NB4 (cell line): Measurements from ENCODE around the gene GALNT9.

Source experiments
- POLR2A ChIP-seq: IDR thresholded peaks from 2 replicates; pipeline ENCODE4 v1.6.1; 2011; ENCODE audit warnings: mild to moderate bottlenecking; ENCODE audit not compliant: insufficient read length; ENCODE audit errors: extremely low read depth
- TF ChIP-seq, protein P1 (sequence below): IDR thresholded peaks from one replicate; pipeline ENCODE4 v1.5.1; 2012; ENCODE audit warnings: low read depth, low read length
- TF ChIP-seq, protein P2 (sequence below): IDR thresholded peaks from 2 replicates; pipeline ENCODE4 v1.6.1; 2011; ENCODE audit warnings: low read depth, low read length

DNA sequence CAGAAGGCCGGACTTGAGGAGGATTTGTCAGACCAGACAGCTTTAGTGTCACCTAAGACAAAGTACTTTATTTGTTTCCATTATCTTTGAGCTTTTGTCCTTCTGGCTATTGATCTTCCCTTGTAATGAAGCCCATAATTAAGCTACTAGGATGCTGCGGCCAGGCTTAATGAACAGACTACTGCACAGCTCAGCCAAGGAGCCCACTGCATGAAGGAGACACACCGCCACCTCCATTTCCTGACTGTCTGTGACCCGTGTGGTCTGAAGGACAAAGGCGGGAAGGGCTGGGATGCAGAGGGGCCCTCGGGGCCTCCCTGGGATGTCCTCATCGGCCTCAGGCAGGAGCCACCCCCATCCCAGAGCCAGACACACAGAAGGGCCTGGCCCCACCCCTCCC is 31.0 kb upstream of the GALNT9 start:
- TF ChIP-seq, protein P1, sequence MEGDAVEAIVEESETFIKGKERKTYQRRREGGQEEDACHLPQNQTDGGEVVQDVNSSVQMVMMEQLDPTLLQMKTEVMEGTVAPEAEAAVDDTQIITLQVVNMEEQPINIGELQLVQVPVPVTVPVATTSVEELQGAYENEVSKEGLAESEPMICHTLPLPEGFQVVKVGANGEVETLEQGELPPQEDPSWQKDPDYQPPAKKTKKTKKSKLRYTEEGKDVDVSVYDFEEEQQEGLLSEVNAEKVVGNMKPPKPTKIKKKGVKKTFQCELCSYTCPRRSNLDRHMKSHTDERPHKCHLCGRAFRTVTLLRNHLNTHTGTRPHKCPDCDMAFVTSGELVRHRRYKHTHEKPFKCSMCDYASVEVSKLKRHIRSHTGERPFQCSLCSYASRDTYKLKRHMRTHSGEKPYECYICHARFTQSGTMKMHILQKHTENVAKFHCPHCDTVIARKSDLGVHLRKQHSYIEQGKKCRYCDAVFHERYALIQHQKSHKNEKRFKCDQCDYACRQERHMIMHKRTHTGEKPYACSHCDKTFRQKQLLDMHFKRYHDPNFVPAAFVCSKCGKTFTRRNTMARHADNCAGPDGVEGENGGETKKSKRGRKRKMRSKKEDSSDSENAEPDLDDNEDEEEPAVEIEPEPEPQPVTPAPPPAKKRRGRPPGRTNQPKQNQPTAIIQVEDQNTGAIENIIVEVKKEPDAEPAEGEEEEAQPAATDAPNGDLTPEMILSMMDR, result no peak
- no peak for TF ChIP-seq POLR2A
- TF ChIP-seq, protein P2, sequence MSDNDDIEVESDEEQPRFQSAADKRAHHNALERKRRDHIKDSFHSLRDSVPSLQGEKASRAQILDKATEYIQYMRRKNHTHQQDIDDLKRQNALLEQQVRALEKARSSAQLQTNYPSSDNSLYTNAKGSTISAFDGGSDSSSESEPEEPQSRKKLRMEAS, result no peak
